Measurements from ENCODE around the gene ABCG8. TPM values are rescaled to one million over a fixed set of nuclear protein-coding genes. Genes with fewer than 3 reads are reported as not detected.
"Not testable (repeated sequence)": the region's sequence is repeated elsewhere in the genome, so short reads cannot be mapped to it uniquely, and the experiment has no call there.

The ABCG8 gene
- total RNA-seq, 4 donors from 2014 or later: 0.09 TPM; not detected in 3

- no peaks in the 10 kb centered on the region for H3K27me3 ChIP-seq
- intact Hi-C loops (cut with DNase I; ENCODE audit: low total_unique reads): no loop called here
- no peaks in the 10 kb centered on the region for H3K9me3 ChIP-seq
- H3K4me3 ChIP-seq: no peak overlapping the region
- no peaks in the 10 kb centered on the region for H3K4me1 ChIP-seq
- DNase-seq: no peak
- no peak for TF ChIP-seq CTCF (IDR thresholded peaks at IDR 0.05)
- TF ChIP-seq POLR2A (IDR thresholded peaks at IDR 0.05): no peak
- H3K27ac ChIP-seq: no peak overlapping the region
- H3K36me3 ChIP-seq: no peaks in the 10 kb centered on the region
These were observed 66.6 kb downstream of the ABCG8 start for GRCh38 chr2:43905371-43905803.

- intact Hi-C loops (cut with DNase I; ENCODE audit: low total_unique reads): no loop called here
- Histone ChIP-seq H3K36me3 (no peaks in the 10 kb centered on the region), H3K27me3 (no peaks in the 10 kb centered on the region), H3K4me3 (no peak overlapping the region), H3K4me1 (no peaks in the 10 kb centered on the region), H3K27ac (no peak overlapping the region), H3K9me3 (no peaks in the 10 kb centered on the region)
- no peak for DNase-seq
- TF ChIP-seq POLR2A (IDR thresholded peaks at IDR 0.05) (no peak), CTCF (IDR thresholded peaks at IDR 0.05) (no peak)
These were observed 67.1 kb downstream of the ABCG8 start for GRCh38 chr2:43905871-43906270.

GRCh38 chr2:43906448-43907109 is 67.8 kb downstream of the ABCG8 start:
- TF ChIP-seq POLR2A (IDR thresholded peaks at IDR 0.05): no peak
- no peak for TF ChIP-seq CTCF (IDR thresholded peaks at IDR 0.05)
- no peaks in the 10 kb centered on the region for H3K27me3 ChIP-seq
- no peak overlapping the region for H3K27ac ChIP-seq
- H3K9me3 ChIP-seq: no peaks in the 10 kb centered on the region
- DNase-seq: no peak
- no peaks in the 10 kb centered on the region for H3K4me1 ChIP-seq
- no peaks in the 10 kb centered on the region for H3K36me3 ChIP-seq
- H3K4me3 ChIP-seq: no peak overlapping the region
- intact Hi-C loops (cut with DNase I; ENCODE audit: low total_unique reads): no loop called here

- H3K4me1 ChIP-seq; H3K9me3 ChIP-seq; H3K36me3 ChIP-seq; DNase-seq; H3K27me3 ChIP-seq; H3K27ac ChIP-seq; H3K4me3 ChIP-seq; intact Hi-C loops (cut with DNase I; ENCODE audit: low total_unique reads): not testable (repeated sequence)
These were observed 72.5 kb downstream of the ABCG8 start for GRCh38 chr2:43911136-43911790.

- no peaks in the 10 kb centered on the region for H3K27me3 ChIP-seq
These were observed 85.7 kb downstream of the ABCG8 start for GRCh38 chr2:43924463-43924862.

More at GRCh38 chr2:43924463-43924862, 85.7 kb downstream of the ABCG8 start:
- no peaks in the 10 kb centered on the region for H3K36me3 ChIP-seq
- no peak for DNase-seq
- H3K4me1 ChIP-seq: no peaks in the 10 kb centered on the region
- no peaks in the 10 kb centered on the region for H3K9me3 ChIP-seq
- H3K27ac ChIP-seq: no peak overlapping the region
- intact Hi-C loops (cut with DNase I; ENCODE audit: low total_unique reads): no loop called here
- H3K4me3 ChIP-seq: no peak overlapping the region
- TF ChIP-seq CTCF (IDR thresholded peaks at IDR 0.05): no peak
- TF ChIP-seq POLR2A (IDR thresholded peaks at IDR 0.05): no peak
